GM19324 (cell line): ENCODE results near the gene P2RY8.
"Not testable (repeated sequence)": the region's sequence is repeated elsewhere in the genome, so short reads cannot be mapped to it uniquely, and the experiment has no call there.

Source experiments
- ATAC-seq: cut with Tn5 transposase; IDR thresholded peaks from one replicate; pipeline ENCODE4 v1.9.1; 2021; ENCODE audit warnings: mild to moderate bottlenecking, moderate library complexity; ENCODE audit not compliant: unreplicated experiment, low FRiP score

The P2RY8 gene

DNA sequence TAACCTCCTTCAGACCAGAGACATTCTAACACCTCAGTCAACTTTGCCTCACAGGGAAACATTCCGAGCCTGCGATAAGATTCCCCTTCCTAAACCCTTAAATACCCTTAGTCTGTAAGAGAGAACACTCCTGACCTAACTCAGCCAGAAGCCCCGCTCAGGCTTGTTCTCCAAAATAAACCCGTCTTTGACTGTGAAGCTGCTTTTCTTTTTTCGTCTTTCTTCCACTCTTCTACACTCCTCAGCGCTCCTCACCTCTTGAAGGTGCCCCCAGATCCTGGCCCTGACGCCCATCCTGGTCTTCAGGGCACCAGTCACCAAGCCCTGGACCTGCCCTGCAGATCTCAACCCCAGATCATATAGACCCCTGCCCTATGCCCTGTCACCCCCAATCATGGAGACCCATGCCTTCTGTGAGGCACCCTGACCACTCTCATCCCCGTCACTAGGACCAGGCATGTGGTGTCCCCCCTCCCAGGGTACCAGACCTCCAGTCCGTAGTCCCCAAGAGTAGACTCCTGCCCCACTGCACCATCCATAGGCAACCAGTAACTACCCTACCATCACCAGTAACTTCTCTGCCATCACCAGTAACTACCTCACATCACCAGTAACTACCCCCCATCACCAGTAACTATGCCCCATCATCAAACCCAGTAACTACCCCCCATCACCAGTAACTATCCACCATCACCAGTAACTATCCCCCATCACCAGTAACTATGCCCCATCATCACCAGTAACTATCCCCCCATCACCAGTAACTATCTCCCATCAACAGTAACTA lies 87.8 kb downstream of the P2RY8 start:
- ATAC-seq: no peak

DNA sequence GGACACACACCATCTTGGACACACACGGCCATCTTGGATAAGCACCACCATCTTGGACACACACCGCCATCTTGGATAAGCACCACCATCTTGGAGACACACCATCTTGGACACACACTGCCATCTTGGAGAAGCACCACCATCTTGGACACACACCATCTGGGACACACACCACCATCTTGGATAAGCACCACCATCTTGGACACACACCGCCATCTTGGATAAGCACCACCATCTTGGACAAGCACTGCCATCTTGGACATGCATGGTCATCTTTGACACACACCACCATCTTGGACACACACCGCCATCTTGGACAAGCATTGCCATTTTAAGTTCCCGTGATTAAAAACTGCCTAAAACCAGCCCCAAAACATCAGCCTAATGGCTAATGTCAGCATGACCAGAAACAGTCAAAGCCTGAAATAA lies 88.4 kb downstream of the P2RY8 start:
- not testable (repeated sequence) for ATAC-seq

DNA sequence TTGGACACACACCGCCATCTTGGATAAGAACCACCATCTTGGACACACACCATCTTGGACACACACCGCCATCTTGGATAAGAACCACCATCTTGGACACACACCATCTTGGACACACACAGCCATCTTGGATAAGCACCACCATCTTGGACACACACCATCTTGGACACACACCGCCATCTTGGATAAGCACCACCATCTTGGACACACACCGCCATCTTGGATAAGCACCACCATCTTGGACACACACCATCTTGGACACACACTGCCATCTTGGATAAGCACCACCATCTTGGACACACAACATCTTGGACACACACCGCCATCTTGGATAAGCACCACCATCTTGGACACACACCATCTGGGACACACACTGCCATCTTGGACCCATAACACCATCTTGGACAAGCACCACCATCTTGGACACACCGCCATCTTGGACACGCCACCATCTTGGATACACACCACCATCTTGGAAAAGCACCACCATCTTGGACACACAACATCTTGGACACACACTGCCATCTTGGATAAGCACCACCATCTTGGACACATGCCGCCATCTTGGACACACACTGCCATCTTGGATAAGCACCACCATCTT lies 88.9 kb downstream of the P2RY8 start:
- ATAC-seq: not testable (repeated sequence)

DNA sequence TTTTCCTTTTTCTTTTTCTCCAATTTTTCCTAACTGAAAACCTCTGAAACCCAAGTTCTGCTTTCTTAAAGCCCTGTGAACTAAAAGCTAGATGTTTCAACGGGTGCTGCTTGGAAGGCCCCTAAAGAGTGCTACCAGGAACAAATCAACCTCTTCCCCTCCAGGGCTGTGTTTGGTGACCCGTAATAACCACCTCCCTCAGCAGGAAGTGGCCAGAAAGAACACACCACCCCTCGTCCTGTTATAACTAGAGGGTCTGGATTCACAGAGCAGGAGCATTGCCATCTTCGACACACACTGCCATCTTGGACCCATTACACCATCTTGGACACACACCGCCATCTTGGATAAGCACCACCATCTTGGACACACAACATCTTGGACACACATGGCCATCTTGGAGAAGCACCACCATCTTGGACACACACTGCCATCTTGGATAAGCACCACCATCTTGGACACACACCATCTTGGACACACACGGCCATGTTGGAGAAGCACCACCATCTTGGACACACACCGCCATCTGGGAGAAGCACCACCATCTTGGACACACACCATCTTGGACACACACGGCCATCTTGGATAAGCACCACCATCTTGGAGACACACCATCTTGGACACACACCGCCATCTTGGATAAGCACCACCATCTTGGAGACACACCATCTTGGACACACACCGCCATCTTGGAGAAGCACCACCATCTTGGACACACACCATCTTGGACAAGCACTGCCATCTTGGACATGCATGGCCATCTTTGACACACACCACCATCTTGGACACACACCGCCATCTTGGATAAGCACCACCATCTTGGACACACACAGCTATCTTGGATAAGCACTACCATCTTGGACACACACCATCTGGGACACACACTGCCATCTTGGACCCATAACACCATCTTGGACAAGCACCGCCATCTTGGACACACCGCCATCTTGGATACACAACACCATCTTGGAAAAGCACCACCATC lies 89.7 kb downstream of the P2RY8 start:
- ATAC-seq: not testable (repeated sequence)

DNA sequence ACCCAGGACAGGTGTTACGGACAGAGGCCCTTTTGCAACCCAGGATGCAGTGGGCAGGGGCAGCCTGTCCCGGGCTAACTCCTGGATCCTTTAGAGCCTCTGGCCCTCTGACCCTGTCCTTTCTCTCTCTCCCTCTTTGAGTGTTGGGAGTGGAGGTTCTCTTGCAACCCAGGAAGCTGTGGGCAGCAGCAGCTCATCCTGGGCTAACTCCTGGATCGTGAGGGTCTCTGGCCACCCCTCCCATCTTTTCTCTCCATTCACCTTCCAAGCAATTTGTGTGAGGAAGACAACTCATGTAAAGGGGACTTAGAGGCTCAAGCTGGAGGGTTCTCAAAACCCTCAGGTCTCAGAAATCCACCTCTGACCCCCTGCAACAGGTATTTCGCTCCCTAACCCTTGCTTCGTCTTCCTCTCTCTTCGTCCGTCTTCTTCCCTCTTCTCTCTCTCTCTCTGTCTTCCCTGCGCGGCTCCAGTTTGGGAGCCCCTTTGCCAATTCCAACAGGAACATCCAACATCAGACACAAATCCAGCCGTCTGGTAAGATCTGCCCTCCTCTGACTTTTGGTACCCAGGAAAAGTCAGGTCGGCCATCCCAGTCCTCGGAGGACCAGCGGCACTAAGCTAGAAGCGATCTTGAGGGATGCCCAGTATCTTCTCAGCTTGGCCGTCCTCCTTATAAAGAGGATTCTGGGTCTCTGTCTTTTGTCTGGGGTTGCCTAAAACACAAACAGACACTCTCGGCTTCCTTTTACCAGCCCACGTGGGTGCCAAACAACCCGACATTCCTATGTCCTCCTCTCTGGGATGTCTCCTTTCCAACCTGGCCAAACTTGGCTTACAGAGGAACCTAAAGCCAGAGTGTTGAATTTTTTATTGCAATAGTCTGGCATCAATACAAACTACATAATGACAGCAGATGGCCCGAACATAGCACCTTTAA lies 92.2 kb downstream of the P2RY8 start:
- ATAC-seq: no peak

DNA sequence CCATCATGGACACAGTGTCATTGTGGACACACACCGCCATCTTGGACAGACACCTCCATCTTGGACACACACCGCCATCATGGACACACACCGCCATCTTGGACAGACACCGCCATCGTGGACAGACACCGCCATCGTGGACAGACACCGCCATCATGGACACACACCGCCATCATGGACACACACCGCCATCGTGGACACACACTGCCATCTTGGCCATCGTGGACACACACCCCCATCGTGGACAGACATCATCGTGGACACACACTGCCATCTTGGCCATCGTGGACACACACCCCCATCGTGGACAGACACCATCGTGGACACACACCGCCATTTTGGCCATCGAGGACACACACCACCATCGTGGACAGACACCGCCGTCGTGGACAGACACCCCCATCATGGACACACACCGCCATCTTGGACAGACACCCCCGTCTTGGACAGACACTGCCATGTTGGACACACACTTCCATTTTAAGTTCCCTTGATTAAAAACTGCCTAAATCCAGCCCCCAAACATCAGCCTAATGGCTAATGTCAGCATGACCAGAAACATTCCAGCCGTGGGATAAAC lies 93.4 kb downstream of the P2RY8 start:
- ATAC-seq: no peak

DNA sequence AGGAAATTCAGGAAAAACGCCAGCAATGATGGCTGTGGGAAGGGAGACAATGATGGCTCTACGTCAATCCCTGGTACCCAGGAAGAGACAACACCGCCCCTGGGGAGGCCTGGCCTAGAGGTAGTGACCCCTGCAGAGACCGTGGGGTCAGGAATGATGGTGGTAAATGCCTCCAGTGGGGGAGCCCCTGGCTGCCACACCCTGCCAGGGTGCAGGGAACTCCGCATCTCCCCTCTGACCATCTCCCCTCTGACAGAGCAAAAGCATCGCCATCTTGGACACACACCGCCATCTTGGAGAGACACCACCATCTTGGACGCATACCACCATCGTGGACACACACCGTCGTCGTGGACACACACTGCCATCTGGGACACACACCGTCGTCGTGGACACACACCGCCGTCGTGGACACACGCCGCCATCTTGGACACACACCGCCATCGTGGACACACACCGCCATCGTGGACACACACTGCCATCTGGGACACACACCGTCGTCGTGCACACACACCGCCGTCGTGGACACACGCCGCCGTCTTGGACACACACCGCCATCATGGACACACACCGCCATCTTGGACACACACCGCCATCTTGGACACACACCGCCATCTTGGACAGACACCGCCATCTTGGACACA lies 94.1 kb downstream of the P2RY8 start:
- ATAC-seq: no peak

DNA sequence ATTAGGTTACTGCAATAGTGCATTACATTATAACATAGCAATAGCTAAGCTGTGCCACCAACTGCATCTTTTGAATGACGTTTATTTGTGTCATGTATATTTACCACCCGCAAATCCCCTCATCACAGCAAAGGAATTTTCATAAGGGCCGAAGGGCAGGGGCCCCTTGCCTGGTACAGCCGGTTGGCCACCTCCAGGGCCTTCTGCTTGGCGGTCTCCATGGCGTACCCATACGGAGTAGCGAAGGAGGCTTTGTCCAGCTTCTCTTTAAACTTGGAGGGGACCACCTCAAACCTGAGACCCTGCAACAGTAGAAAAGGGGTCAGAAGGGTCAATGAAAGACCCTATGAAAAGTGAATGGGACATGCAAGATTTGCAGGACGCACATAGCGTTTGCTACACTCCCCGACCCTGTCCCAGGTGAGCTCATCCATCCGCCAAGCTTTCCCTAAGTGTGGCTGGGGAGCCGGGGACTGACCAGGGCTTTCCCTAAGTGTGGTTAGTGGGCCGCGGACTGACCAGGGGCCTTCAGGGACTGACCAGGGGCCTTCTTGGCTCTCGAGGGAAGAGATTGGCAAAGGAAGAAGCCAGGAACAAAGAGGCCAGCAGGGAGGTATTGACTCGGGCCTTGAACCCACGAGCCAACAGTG lies 94.8 kb downstream of the P2RY8 start:
- no peak for ATAC-seq

DNA sequence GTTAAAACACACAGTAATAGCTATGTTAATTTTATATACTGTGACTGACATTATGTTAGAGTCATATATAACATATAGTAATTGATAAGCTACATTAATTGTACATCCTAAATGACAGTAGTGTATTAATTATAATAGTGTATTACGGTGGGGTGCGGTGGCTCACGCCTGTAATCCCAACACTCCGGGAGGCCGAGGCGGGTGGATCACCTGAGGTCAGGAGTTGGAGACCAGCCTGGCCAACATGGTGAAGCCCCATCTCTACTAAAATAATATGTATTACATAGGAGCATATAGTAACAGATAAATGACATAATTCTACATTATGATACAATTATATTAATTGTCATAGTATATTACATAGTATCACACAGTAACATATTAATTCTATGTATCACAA lies 96.5 kb downstream of the P2RY8 start:
- no peak for ATAC-seq

DNA sequence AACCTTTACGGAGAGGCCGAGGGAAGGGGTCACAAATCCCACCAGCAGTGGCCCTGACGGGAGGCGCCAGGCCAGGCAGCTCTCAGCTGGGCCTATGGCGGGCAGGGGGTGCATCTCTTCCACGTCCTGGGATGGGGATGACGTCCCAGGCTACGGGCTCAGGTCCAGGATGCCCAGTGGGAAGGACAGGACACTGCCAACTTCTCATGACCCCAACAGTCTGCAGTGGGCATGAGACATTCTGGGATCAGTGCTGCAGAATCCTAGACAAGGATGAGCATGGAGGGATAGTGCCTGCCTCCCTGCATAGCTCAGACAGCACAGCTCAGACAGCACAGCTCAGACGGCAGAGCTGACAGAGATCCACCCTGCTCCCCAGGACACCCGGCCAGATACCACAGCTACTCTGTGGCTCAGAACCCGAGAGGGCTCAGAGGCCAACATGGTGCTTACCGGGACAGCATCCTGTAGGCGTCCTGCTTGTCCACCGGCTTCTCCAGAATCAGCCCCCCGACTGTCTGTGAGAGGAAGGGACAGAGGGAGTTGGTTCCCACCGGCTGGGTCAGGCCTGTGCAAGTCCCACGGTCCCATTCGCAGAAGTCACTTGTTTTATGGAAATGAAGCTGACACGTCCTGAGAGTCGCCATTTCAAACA lies 101.6 kb downstream of the P2RY8 start:
- no peak for ATAC-seq

DNA sequence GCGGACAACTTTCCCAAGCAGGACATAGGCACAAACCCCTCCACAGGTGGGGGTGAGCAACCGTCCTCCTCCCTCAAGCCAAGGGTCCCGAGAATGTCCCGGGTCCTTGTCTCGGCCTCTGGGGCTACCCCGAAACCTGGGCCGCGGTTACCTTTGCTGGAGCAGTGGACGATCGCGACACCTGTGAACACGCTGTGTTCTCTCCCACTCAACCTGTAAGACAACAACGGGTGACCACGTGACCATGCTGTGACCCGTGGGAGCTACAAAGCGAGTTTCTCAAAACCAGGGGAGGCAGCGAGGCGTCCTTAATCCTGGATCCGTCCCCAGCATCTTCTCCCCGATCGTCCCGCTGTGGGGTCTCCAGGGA lies 102.1 kb downstream of the P2RY8 start:
- no peak for ATAC-seq

DNA sequence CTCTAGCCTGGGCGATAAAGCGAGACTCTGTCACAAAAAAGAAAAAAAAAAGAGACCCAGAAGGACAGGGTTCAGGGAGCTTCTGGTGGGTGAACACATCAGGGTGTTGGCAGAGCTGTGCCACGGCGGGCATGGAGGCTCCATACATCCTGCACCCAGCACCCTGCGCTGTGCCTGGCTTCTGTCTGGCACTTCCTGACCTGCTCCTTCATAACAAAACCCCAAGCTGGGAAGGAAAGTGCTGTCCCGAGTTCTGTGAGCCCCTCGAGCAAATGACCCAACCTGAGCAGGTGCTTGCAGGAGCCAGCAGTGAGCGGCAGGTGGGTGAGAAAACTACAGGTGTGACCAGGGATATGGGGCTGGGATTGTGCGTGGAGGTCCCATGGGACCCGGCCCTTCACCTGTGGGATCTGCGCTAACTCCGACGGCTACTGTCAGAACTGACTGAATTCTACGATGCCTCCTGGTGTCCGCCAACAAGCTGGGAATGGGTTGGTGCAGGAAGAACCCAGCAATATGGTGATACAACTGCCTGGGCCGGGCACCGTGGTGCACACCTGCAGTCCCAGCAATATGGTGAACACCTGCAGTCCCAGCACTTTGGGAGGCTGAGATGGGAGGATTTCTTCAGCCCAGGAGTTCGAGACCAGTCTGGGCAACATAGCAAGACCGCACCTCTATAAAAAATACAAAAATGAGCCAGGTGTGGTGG lies 103.2 kb downstream of the P2RY8 start:
- no peak for ATAC-seq

DNA sequence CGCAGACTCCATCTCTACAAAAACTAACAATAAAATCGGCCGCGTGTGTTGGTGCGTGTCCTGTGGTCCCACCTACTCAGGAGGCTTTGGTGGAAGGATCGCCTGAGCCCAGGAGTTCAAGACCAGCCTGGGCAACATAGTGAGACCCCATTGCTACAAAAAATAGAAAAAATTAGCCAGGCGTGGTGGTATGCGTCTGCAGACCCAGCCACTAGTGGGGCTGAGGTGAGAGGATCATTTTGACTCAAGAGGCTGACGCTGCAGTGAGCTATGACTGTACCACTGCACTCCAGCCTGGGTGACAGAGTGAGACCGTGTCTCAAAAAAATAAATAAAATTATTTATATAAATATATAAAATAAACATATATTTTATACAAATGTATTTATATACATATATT lies 106.5 kb downstream of the P2RY8 start:
- ATAC-seq: no peak

DNA sequence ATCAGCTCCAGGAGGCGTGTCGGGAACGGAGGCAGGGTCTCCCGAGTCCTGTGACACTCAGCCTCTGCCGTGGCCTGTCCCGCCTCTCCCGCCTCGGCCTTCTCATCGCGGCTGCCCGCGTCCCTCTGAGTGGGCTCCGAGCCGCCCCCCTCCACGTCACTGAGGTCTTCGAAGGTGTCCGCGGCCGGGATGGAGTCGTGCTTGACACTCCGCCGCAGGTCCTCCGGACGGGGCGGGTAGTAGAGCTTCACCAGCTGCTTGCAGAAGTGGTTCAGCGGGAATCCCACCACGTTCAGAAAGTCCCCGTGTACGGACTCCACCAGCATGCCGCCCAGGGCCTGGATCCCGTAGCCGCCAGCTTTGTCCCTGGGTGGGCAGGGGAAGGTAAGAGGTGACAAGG lies 109.2 kb downstream of the P2RY8 start:
- ATAC-seq: no peak

DNA sequence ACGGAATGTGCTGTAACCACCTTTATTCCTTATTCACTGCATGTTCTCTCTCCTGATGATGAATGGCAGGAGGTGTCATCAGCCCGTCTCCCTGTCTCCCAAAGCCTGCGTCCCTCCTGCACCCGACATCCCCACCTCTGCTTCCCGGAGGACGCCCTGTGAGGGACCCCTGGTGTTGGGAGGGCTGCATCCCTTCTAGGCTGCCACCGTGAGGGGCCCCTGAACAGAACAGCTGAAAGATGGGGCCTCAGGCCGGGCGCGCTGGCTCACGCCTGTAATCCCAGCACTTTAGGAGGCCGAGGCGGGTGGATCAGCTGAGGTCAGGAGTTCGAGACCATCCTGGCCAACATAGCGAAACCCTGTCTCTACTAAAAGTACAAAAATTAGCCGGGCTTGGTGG lies 110.7 kb downstream of the P2RY8 start:
- not testable (repeated sequence) for ATAC-seq

DNA sequence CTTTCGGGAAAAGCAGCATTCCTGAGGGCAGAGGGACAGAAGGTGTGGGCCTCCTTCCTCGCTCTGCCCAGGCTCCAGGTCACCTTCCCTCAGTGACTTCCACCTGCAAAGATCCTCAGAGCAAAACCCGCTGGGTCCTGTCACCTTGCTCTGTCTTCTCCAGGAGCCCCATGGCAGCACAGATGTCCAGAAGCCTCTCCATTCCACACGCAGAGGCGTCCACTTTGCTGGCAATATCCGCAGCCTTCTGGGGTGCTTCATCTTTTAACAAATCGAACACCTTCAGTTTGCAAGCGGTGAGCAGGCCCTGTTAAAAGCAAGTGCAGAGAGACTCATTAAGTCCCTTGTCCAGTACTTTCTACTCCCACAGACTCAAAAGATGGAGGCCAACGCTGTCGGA lies 111.6 kb downstream of the P2RY8 start:
- no peak for ATAC-seq

DNA sequence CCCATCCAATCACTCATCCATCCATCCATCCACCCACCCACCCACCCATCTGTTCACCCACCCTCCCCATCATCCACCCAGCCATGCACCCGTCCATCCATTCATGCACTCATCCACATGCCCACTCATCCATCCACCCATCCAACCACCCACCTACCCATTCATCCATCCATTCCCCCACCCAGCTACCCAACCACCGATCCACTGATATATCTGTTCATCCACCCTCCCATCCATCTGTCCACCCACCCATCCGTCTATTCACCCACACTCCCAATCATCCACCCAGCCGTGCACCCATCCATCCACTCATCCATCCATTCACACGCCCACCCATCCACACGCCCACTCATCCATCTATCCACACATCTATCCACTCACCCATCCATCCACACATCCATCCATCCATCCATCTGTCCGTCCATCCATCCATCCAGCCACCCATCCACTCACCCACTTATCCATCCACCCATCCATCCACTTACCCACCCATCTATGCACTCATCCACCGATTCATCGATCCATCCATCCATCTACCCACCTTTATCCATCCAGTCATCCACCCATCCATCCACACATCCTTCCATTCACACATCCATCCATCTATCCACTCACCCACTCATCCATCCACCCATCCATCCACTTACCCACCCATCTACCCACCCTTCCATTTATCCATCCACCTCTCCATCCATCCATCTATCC lies 112.7 kb downstream of the P2RY8 start:
- no peak for ATAC-seq
